OCI-LY3 (cell line): Measurements from ENCODE around the gene TTC29.

ENCODE experiments used
- H2AFZ ChIP-seq: fragments of 200-600, 300-600 bp; shearing (Covaris generic); 2 replicates; pipeline ENCODE4 v1.6.0; 2014; ENCODE audit warnings: antibody characterized with exemption, low read depth, low read length
- H3K27ac ChIP-seq: fragments of 200-600, 300-600 bp; sonication (generic); 2 replicates; pipeline ENCODE4 v1.5.1; 2014; ENCODE audit warnings: mild to moderate bottlenecking, low read length, moderate library complexity, mixed read lengths
- H3K27me3 ChIP-seq: fragments of 200-600, 300-600 bp; sonication (generic); 2 replicates; pipeline ENCODE4 v1.6.1; 2014; ENCODE audit warnings: low read depth, low read length, mixed read lengths
- H3K36me3 ChIP-seq: fragments of 200-600, 300-600 bp; sonication (generic); replicated peaks from 2 replicates; pipeline ENCODE3; 2014; ENCODE audit warnings: low read depth, low read length, mixed read lengths
- H3K4me1 ChIP-seq: fragments of 300-600, 200-600 bp; sonication (generic); 2 replicates; pipeline ENCODE4 v1.6.1; 2014; ENCODE audit warnings: low read length, mixed read lengths
- H3K4me2 ChIP-seq: fragments of 200-600, 300-600 bp; sonication (generic); 2 replicates; pipeline ENCODE4 v1.6.1; 2014; ENCODE audit warnings: low read length, mixed read lengths
- H3K4me3 ChIP-seq: fragments of 300-600, 200-600 bp; sonication (generic); 2 replicates; pipeline ENCODE4 v1.5.1; 2014; ENCODE audit warnings: antibody characterized with exemption, mild to moderate bottlenecking, low read length, moderate library complexity
- H3K79me2 ChIP-seq: fragments of 300-600, 200-600 bp; shearing (Covaris generic); 2 replicates; pipeline ENCODE4 v1.6.1; 2014; ENCODE audit warnings: mild to moderate bottlenecking, low read length, mixed read lengths
- H3K9ac ChIP-seq: fragments of 300-600, 200-600 bp; shearing (Covaris generic); 2 replicates; pipeline ENCODE4 v1.6.0; 2014; ENCODE audit warnings: mild to moderate bottlenecking, low read length, moderate library complexity
- H3K9me3 ChIP-seq: fragments of 200-600, 300-600 bp; shearing (Covaris generic); 2 replicates; pipeline ENCODE4 v1.6.1; 2014; ENCODE audit warnings: low read length, mixed read lengths; ENCODE audit not compliant: insufficient read depth
- H4K20me1 ChIP-seq: fragments of 200-600, 300-600 bp; sonication (generic); 2 replicates; pipeline ENCODE4 v1.6.1; 2016; ENCODE audit warnings: low read length, mixed read lengths; ENCODE audit not compliant: insufficient read depth
- CTCF ChIP-seq: fragments of 200-600, 300-600 bp; sonication (generic); IDR thresholded peaks from 2 replicates; pipeline ENCODE4 v1.5.1; 2014; ENCODE audit warnings: antibody characterized with exemption, low read length, low read depth
- EZH2phosphoT487 ChIP-seq: fragments of 200-600 bp; shearing (Covaris generic); IDR thresholded peaks from 2 replicates; pipeline ENCODE4 v1.6.1; 2018; ENCODE audit warnings: antibody characterized with exemption, mixed run types, low read depth

The TTC29 gene

DNA sequence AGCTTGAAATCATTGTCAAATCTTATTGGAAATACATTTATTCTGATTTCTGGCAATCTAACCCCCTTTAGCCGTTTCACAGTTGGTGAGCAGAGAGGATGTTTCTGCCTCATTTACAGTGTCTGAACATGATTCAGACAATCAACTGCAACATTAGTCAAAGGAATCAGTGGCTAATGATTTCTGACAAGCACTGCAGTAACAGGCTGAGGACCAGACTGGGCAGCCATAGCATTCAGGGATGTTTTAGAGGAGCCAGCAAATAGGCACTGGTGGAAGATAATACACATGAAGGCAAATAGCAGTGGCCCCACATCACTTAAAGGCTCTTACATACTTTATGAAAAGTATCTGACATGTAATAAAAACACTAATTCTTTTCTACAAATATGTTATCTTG lies 102.8 kb downstream of the TTC29 start:
- H3K27me3 ChIP-seq: no peaks in the 10 kb centered on the region
- no peaks in the 10 kb centered on the region for H3K79me2 ChIP-seq
- H3K36me3 ChIP-seq: no peaks in the 10 kb centered on the region
- no peak overlapping the region for H3K27ac ChIP-seq
- no peak overlapping the region for H3K4me3 ChIP-seq
- no peaks in the 10 kb centered on the region for H3K4me1 ChIP-seq
- H4K20me1 ChIP-seq: no peaks in the 10 kb centered on the region
- H3K9ac ChIP-seq: no peak overlapping the region
- H3K9me3 ChIP-seq: no peaks in the 10 kb centered on the region
- H3K4me2 ChIP-seq: no peak overlapping the region
- TF ChIP-seq EZH2phosphoT487: no peak
- TF ChIP-seq CTCF: no peak
- no peak overlapping the region for H2AFZ ChIP-seq

DNA sequence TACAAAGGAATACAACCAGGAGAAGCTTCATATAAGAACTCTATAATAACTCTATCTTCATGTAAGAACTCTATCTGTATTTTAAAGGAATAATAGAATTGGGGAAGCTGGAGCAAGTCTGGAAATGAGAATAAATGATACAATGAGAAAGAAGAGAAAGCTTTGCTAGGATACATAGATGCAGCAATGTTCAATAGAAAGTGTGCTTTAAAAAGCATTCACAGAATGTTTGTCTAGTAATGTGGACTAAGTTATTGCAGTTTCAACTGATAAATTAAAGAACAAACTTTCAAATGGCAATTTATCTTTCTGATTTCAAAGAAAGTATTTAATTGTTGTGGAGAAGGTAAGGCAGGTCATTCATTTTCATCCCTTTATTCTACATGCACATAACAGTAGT lies 104.9 kb downstream of the TTC29 start:
- Histone ChIP-seq H3K9me3 (no peaks in the 10 kb centered on the region), H3K27me3 (no peaks in the 10 kb centered on the region), H3K27ac (no peak overlapping the region), H3K9ac (no peak overlapping the region), H3K4me1 (no peaks in the 10 kb centered on the region), H3K36me3 (no peaks in the 10 kb centered on the region), H3K4me2 (no peak overlapping the region), H3K4me3 (no peak overlapping the region), H2AFZ (no peak overlapping the region), H3K79me2 (no peaks in the 10 kb centered on the region), H4K20me1 (no peaks in the 10 kb centered on the region)
- TF ChIP-seq CTCF (no peak), EZH2phosphoT487 (no peak)

GRCh38 chr4:146835096-146835495 lies 110.6 kb downstream of the TTC29 start:
- Histone ChIP-seq H3K9ac (no peak overlapping the region), H3K36me3 (no peaks in the 10 kb centered on the region), H3K4me3 (no peak overlapping the region), H3K27ac (no peak overlapping the region), H3K27me3 (no peaks in the 10 kb centered on the region), H4K20me1 (no peaks in the 10 kb centered on the region), H3K4me1 (no peaks in the 10 kb centered on the region), H3K9me3 (no peaks in the 10 kb centered on the region), H2AFZ (no peak overlapping the region), H3K4me2 (no peak overlapping the region), H3K79me2 (no peaks in the 10 kb centered on the region)
- TF ChIP-seq EZH2phosphoT487 (no peak), CTCF (no peak)

DNA sequence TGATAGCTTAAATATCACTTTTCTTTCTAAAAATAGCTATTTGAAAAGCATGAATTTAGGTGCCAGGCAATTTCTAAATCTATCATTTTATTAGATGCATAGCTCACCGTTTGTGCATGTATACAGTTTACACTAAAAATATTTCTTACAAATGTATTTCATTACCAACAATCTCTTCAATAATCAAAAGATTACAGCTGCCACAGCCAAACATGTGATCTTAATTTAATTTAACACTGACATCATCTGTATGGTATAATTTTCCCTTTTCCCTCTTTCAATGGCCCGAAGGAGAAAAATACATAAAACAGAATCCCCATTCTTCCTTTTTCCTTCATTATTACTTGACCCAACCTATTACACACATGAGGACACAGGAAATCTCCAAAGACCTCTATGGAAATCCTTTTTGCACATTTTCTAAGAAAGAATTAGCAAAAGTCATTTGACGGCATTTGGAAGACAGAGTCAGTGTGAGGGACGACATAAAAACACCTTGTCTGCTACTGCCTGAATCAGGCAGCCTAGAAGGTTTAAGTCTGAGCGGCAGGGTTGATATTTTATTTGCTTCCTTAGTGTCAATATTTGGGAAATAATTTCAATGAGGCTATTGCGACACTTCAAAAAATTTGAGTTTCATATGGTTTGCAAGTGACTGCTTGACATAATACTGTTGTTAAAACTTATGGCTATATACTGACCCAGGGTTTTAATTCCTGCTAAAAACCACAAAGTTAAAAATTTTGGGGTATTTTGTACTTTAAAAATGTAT lies 111.2 kb downstream of the TTC29 start:
- Histone ChIP-seq H3K79me2 (no peaks in the 10 kb centered on the region), H2AFZ (no peak overlapping the region), H3K27me3 (no peaks in the 10 kb centered on the region), H3K4me3 (no peak overlapping the region), H4K20me1 (no peaks in the 10 kb centered on the region), H3K36me3 (no peaks in the 10 kb centered on the region), H3K4me1 (no peaks in the 10 kb centered on the region), H3K9me3 (no peaks in the 10 kb centered on the region), H3K4me2 (no peak overlapping the region), H3K9ac (no peak overlapping the region), H3K27ac (no peak overlapping the region)
- TF ChIP-seq CTCF: no peak
- TF ChIP-seq EZH2phosphoT487: no peak
